Measurements from ENCODE around the gene STARD13. TPM values are rescaled to one million over a fixed set of nuclear protein-coding genes. Genes with fewer than 3 reads are reported as not detected.

STARD13 gene
- polyA plus RNA-seq, 1 donor (not counting 4 experiments of a cell fraction or from before 2014, with no cell fraction given) = 11.9 TPM

DNA sequence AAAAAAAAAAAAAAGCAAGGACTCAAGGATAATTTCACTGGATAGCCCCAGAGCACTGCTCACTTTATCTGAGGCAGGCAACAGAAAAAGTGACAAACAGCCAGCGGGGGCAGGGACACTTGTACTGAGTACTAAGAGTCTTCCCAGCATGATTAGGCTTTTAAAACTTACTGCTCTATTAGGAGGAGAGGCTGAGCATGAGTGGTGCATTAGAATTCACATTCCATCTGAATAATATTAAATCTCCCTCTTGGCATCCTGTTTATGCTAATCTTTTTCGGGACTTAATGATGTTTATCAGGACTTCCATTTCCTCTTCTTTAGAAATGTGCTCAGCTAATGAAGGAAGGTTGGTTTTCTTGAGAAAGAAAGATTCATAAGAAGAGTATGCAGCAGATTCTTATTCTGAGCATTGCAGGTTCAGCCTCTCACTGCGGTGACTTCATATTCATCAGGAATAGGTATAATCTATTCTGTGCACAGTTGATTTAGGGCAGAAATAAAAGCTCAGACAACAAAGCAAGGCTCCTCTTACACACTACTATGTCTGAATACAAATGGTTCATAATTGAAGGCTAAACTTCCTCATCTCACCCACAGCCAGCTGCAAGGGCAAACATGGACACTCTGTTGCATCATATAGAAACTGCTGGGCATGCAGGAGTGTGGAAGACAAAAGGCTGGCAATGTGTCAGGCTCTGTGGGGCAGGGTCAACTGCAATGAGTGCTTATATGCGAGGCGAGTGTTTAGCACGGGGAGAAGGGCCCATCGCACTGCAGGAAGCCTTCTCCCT is 162.3 kb downstream of the STARD13 start:
- H3K9me1 ChIP-seq (ENCODE audit: control insufficient read depth, extremely low read depth, insufficient read depth, low read length) = no peaks in the 10 kb centered on the region
- FAIRE-seq (no peak), DNase-seq (ENCODE audit: low read depth, low spot score) (no peak)
- no peak for TF ChIP-seq EZH2 (IDR thresholded peaks at IDR 0.05; ENCODE audit: low read length)
- TF ChIP-seq CTCF (optimal IDR thresholded peaks at IDR 0.05 in 1 of 3, IDR thresholded peaks at IDR 0.05 in 1 of 3, conservative IDR thresholded peaks at IDR 0.05 in 1 of 3; ENCODE audit: extremely low read depth in 1 of 3, insufficient read depth in 2 of 3, low read length in 3 of 3) = no peak
- peaks cover 7 to 20% of the 10 kb centered on the region in 2 experiments for H3K36me3 ChIP-seq (ENCODE audit: control insufficient read depth in 2 of 2, extremely low read depth in 1 of 2, insufficient read depth in 2 of 2, low read length in 2 of 2)
- H3K27me3 ChIP-seq (ENCODE audit: control insufficient read depth, extremely low read depth, insufficient read depth, low read length) = no peaks in the 10 kb centered on the region
- H3K9me3 ChIP-seq (ENCODE audit: control insufficient read depth, low read depth, low read length) = no peaks in the 10 kb centered on the region
- no peak overlapping the region for H3K9ac ChIP-seq (ENCODE audit: control insufficient read depth, extremely low read depth, insufficient read depth, low read length)
- H3K27ac ChIP-seq (ENCODE audit: control insufficient read depth, insufficient read depth, low read length) = no peak overlapping the region
- no peak overlapping the region for H3K4me2 ChIP-seq (ENCODE audit: control insufficient read depth, extremely low read depth, insufficient read depth, low read depth, low read length)
- H3K4me3 ChIP-seq (ENCODE audit: control insufficient read depth in 2 of 3, extremely low read depth in 1 of 3, insufficient read depth in 2 of 3, low read depth in 1 of 3, low read length in 3 of 3) = no peak overlapping the region
- no peaks in the 10 kb centered on the region for H4K20me1 ChIP-seq (ENCODE audit: control insufficient read depth, extremely low read depth, insufficient read depth, low read length)
- H3K4me1 ChIP-seq (ENCODE audit: control insufficient read depth, extremely low read depth, insufficient read depth, low read length) = peaks cover 44% of the 10 kb centered on the region
- H2AFZ ChIP-seq (ENCODE audit: control insufficient read depth, low read length) = no peak overlapping the region
- dilution Hi-C loops (cut with MboI; ENCODE audit: extremely low pct_ligation_motif_present, low sequenced_read_pairs) = no loop called here
- no peaks in the 10 kb centered on the region for H3K79me2 ChIP-seq (ENCODE audit: control insufficient read depth, insufficient read depth, low read length)

DNA sequence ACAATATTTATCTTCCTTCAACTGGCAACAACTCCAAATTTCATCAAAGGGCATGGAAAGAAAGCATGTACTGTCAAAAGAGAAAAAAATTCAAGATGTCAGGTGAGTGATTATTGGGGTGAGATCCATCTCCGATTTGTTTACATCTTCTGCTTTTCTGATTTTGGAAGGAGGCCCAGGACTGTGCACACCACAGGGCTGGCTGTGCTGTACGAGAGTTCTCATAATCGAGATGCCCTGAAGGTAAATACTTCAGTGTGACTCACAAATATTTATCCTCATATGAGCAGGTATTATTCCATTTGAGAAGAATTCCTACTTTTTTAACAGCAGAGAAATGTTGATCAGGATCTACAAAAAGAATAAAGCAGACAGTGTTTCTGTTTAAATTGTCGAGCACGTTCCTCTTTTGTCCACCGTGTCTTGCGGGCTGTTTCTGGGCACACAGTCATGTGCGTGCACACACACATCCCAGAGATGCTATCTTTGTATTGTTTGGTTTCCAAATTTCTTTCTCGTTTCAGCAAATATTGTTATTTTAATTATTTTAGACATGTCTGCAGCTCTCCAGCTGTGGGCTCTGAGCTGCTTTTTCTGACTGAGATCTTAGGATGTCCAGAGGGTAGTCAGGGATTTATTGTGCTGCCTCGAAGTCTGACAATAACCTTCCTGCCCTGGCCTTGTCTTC is 165.6 kb downstream of the STARD13 start:
- Histone ChIP-seq H3K27ac (ENCODE audit: control insufficient read depth, insufficient read depth, low read length) (peak overlapping the region; percentile 79), H4K20me1 (ENCODE audit: control insufficient read depth, extremely low read depth, insufficient read depth, low read length) (no peaks in the 10 kb centered on the region), H3K36me3 (ENCODE audit: control insufficient read depth in 2 of 2, extremely low read depth in 1 of 2, insufficient read depth in 2 of 2, low read length in 2 of 2) (peaks cover 13 to 17% of the 10 kb centered on the region in 2 experiments), H3K9ac (ENCODE audit: control insufficient read depth, extremely low read depth, insufficient read depth, low read length) (peak overlapping the region; percentile 55), H3K9me3 (ENCODE audit: control insufficient read depth, low read depth, low read length) (no peaks in the 10 kb centered on the region), H3K9me1 (ENCODE audit: control insufficient read depth, extremely low read depth, insufficient read depth, low read length) (no peaks in the 10 kb centered on the region), H2AFZ (ENCODE audit: control insufficient read depth, low read length) (no peak overlapping the region), H3K4me2 (ENCODE audit: control insufficient read depth, extremely low read depth, insufficient read depth, low read depth, low read length) (peak overlapping the region; percentile 81), H3K4me1 (ENCODE audit: control insufficient read depth, extremely low read depth, insufficient read depth, low read length) (peaks cover 22% of the 10 kb centered on the region), H3K4me3 (ENCODE audit: control insufficient read depth in 2 of 3, extremely low read depth in 1 of 3, insufficient read depth in 2 of 3, low read depth in 1 of 3, low read length in 3 of 3) (peak overlapping the region in 2 of 3 experiments; percentile 47 to 56), H3K27me3 (ENCODE audit: control insufficient read depth, extremely low read depth, insufficient read depth, low read length) (no peaks in the 10 kb centered on the region), H3K79me2 (ENCODE audit: control insufficient read depth, insufficient read depth, low read length) (no peaks in the 10 kb centered on the region)
- DNase-seq (ENCODE audit: low read depth, low spot score) (peak; percentile 60), FAIRE-seq (peak; percentile 91)
- TF ChIP-seq EZH2 (IDR thresholded peaks at IDR 0.05; ENCODE audit: low read length) (no peak), CTCF (optimal IDR thresholded peaks at IDR 0.05 in 1 of 3, IDR thresholded peaks at IDR 0.05 in 1 of 3, conservative IDR thresholded peaks at IDR 0.05 in 1 of 3; ENCODE audit: extremely low read depth in 1 of 3, insufficient read depth in 2 of 3, low read length in 3 of 3) (no peak)
- dilution Hi-C loops (cut with MboI; ENCODE audit: extremely low pct_ligation_motif_present, low sequenced_read_pairs) = no loop called here
